OCI-LY7 (cell line): ENCODE results near the gene CAPN14. TPM values are rescaled to one million over a fixed set of nuclear protein-coding genes. Genes with fewer than 3 reads are reported as not detected.

Experiments
- BruUV-seq: library from RNA; stranded (reverse); fragments of 400-500 nt; replicated peaks from 2 replicates; lab custom pipeline; 2021; lab: Mats Ljungman, UMichigan
- CTCF ChIA-PET: fragments of 300-600 bp; sonication (Branson Sonifier 250); formaldehyde crosslinking; loops from one replicate; lab custom pipeline; 2022; ENCODE audit warnings: antibody characterized with exemption; ENCODE audit not compliant: unreplicated experiment; lab: Charles Lee
- POLR2A ChIA-PET: fragments of 300-600 bp; sonication (Branson Sonifier 250); formaldehyde crosslinking; loops from one replicate; lab custom pipeline; 2022; ENCODE audit warnings: antibody characterized with exemption; lab: Charles Lee
- DNase-seq: peaks from one replicate; pipeline ENCODE4 v3.0.0-alpha.2; 2015; ENCODE audit warnings: low spot score
- H2AFZ ChIP-seq: fragments of 200-600 bp; sonication (generic), shearing (Covaris generic); 2 replicates; pipeline ENCODE4 v1.6.1; 2014; ENCODE audit warnings: mild to moderate bottlenecking, antibody characterized with exemption, low read length, moderate library complexity
- H3K27ac ChIP-seq: fragments of 200-600 bp; sonication (generic); 2 replicates; pipeline ENCODE4 v1.5.1; 2014; ENCODE audit warnings: mixed run types, low read depth, mild to moderate bottlenecking, moderate library complexity, low read length, inconsistent platforms; ENCODE audit not compliant: poor library complexity, severe bottlenecking
- H3K36me3 ChIP-seq: fragments of 200-600 bp; sonication (generic); 2 replicates; pipeline ENCODE4 v1.6.1; 2014; ENCODE audit warnings: mild to moderate bottlenecking, antibody characterized with exemption, low read length, moderate library complexity, mixed read lengths; ENCODE audit not compliant: insufficient read depth
- H3K4me1 ChIP-seq: fragments of 200-600 bp; sonication (generic); 2 replicates; pipeline ENCODE4 v1.5.1; 2014; ENCODE audit warnings: mild to moderate bottlenecking, low read length; ENCODE audit not compliant: insufficient read depth, poor library complexity, severe bottlenecking
- H3K4me2 ChIP-seq: fragments of 200-600 bp; sonication (generic); 2 replicates; pipeline ENCODE4 v1.6.1; 2014; ENCODE audit warnings: mild to moderate bottlenecking, low read length
- H3K4me3 ChIP-seq: fragments of 200-600 bp; sonication (generic); 2 replicates; pipeline ENCODE4 v1.5.1; 2014; ENCODE audit warnings: mild to moderate bottlenecking, low read depth, low read length; ENCODE audit not compliant: poor library complexity, severe bottlenecking
- H3K79me2 ChIP-seq: fragments of 200-600 bp; sonication (generic); 2 replicates; pipeline ENCODE4 v1.6.1; 2016; ENCODE audit warnings: low read depth, mild to moderate bottlenecking, low read length, moderate library complexity, mixed read lengths; ENCODE audit not compliant: insufficient read depth
- H3K9me2 ChIP-seq: fragments of 200-600 bp; sonication (generic); 2 replicates; pipeline ENCODE4 v1.6.1; 2016; ENCODE audit warnings: mild to moderate bottlenecking, low read length, mixed read lengths; ENCODE audit not compliant: insufficient read depth
- H3K9me3 ChIP-seq: fragments of 200-600 bp; sonication (generic); 2 replicates; pipeline ENCODE4 v1.6.1; 2014; ENCODE audit warnings: mild to moderate bottlenecking, mixed run types, low read length, mixed read lengths
- H4K20me1 ChIP-seq: fragments of 200-600 bp; sonication (generic); 2 replicates; pipeline ENCODE4 v1.6.1; 2014; ENCODE audit warnings: mild to moderate bottlenecking, antibody characterized with exemption, low read length, moderate library complexity, mixed read lengths; ENCODE audit not compliant: insufficient read depth
- EZH2phosphoT487 ChIP-seq: fragments of 200-600 bp; sonication (generic); IDR thresholded peaks from 2 replicates; pipeline ENCODE4 v1.6.1; 2018; ENCODE audit warnings: low read depth, borderline replicate concordance, mild to moderate bottlenecking, mixed run types, antibody characterized with exemption, low read length, moderate library complexity, mixed read lengths
- intact Hi-C: fragments of 100-400 bp; cut with micrococcal nuclease; formaldehyde crosslinking; loops from one replicate; pipeline ENCODE4 v1.10.0; 2022; ENCODE audit not compliant: unreplicated experiment
- total RNA-seq, 2 experiments: library from RNA; depleted of rRNA in 1 of 2; stranded (reverse); fragments of >200 nt in 1 of 2; shearing (Covaris generic) in 1 of 2; gene quantifications; 2 replicates each; pipeline ENCODE4 v1.2.3, GENCODE V29; 2014 to 2022
- TF ChIP-seq, protein P1 (sequence below): fragments of 200-600 bp; sonication (generic); conservative IDR thresholded peaks from 2 replicates; pipeline ENCODE4 v1.5.1; 2014; ENCODE audit warnings: mild to moderate bottlenecking, antibody characterized with exemption, low read length, moderate library complexity, mixed read lengths

CAPN14 gene
- total RNA-seq, 2 experiments from 2014 or later, result 1.4 to 4.0 TPM

GRCh38 chr2:31131871-31132270 lies 85.4 kb downstream of the CAPN14 start:
- H3K27ac ChIP-seq, result no peak overlapping the region
- H4K20me1 ChIP-seq, result peaks cover 13% of the 10 kb centered on the region; the same call in 1 of the 2 replicates
- ChIA-PET CTCF (no interaction called here), POLR2A (interaction anchor here (1.0 kb wide), 1 partner anchor 33 kb away, joined by 3 read pairs; no protein-coding TSS in a partner anchor)
- H3K4me2 ChIP-seq, result no peak overlapping the region
- no peak overlapping the region for H2AFZ ChIP-seq
- no peak overlapping the region for H3K4me3 ChIP-seq
- no peaks in the 10 kb centered on the region for H3K9me2 ChIP-seq
- H3K4me1 ChIP-seq, result peaks cover 20% of the 10 kb centered on the region
- BruUV-seq, result no TSS peak
- no peak for DNase-seq
- H3K79me2 ChIP-seq, result peaks cover 62% of the 10 kb centered on the region
- intact Hi-C loops, result no loop called here
- TF ChIP-seq, protein P1, sequence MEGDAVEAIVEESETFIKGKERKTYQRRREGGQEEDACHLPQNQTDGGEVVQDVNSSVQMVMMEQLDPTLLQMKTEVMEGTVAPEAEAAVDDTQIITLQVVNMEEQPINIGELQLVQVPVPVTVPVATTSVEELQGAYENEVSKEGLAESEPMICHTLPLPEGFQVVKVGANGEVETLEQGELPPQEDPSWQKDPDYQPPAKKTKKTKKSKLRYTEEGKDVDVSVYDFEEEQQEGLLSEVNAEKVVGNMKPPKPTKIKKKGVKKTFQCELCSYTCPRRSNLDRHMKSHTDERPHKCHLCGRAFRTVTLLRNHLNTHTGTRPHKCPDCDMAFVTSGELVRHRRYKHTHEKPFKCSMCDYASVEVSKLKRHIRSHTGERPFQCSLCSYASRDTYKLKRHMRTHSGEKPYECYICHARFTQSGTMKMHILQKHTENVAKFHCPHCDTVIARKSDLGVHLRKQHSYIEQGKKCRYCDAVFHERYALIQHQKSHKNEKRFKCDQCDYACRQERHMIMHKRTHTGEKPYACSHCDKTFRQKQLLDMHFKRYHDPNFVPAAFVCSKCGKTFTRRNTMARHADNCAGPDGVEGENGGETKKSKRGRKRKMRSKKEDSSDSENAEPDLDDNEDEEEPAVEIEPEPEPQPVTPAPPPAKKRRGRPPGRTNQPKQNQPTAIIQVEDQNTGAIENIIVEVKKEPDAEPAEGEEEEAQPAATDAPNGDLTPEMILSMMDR, result no peak
- no peak for TF ChIP-seq EZH2phosphoT487
- peaks cover 4% of the 10 kb centered on the region for H3K36me3 ChIP-seq
- H3K9me3 ChIP-seq, result no peaks in the 10 kb centered on the region

- peaks cover 41% of the 10 kb centered on the region for H3K79me2 ChIP-seq
- BruUV-seq, result no TSS peak
- 0 out of 2 replicates have a peak, but pooled peaks cover 3% of the 10 kb centered on the region for H3K36me3 ChIP-seq
- H3K9me3 ChIP-seq, result no peaks in the 10 kb centered on the region
- DNase-seq, result no peak
- H3K4me1 ChIP-seq, result peaks cover 4% of the 10 kb centered on the region
- intact Hi-C loops, result no loop called here
- H3K27ac ChIP-seq, result no peak overlapping the region
- ChIA-PET POLR2A (interaction anchor here (0.6 kb wide), 1 partner anchor 83 kb away, joined by 3 read pairs; no protein-coding TSS in a partner anchor), CTCF (no interaction called here)
- no peak overlapping the region for H3K4me3 ChIP-seq
- no peak for TF ChIP-seq EZH2phosphoT487
- 0 out of 2 replicates have a peak, but pooled peaks cover 11% of the 10 kb centered on the region for H4K20me1 ChIP-seq
- no peak overlapping the region for H2AFZ ChIP-seq
- H3K4me2 ChIP-seq, result no peak overlapping the region
- H3K9me2 ChIP-seq, result no peaks in the 10 kb centered on the region
Observed at GRCh38 chr2:31129375-31130171, 87.7 kb downstream of the CAPN14 start.

- H3K27ac ChIP-seq, result no peak overlapping the region
- no peak overlapping the region for H2AFZ ChIP-seq
- no peak overlapping the region for H3K4me2 ChIP-seq
- ChIA-PET POLR2A (no interaction called here), CTCF (no interaction called here)
- H3K36me3 ChIP-seq, result 0 out of 2 replicates have a peak, but pooled peaks cover 5% of the 10 kb centered on the region
- TF ChIP-seq, protein P1, result no peak
- no peak for TF ChIP-seq EZH2phosphoT487
- H3K4me3 ChIP-seq, result no peak overlapping the region
- 0 out of 2 replicates have a peak, but pooled peaks cover 11% of the 10 kb centered on the region for H4K20me1 ChIP-seq
- intact Hi-C loops, result no loop called here
- peaks cover 25% of the 10 kb centered on the region for H3K79me2 ChIP-seq
- BruUV-seq, result no TSS peak
- H3K4me1 ChIP-seq, result peaks cover 3% of the 10 kb centered on the region
- DNase-seq, result no peak
- H3K9me3 ChIP-seq, result no peaks in the 10 kb centered on the region
- H3K9me2 ChIP-seq, result no peaks in the 10 kb centered on the region
Observed at GRCh38 chr2:31127931-31128330, 89.4 kb downstream of the CAPN14 start.
